ENCODE results near the gene SYNJ2.

The SYNJ2 gene

GRCh38 chr6:158000530-158001307, 19.1 kb downstream of the SYNJ2 start:
- peak overlapping the region; percentile 67 for H3K18ac ChIP-seq (ENCODE audit: low read length)
- WGBS, 2 donors (ENCODE audit: extremely low coverage in 2 of 2, insufficient read length in 2 of 2, insufficient replicate concordance in 1 of 2), result no CpG with 5 or more reads among the region's 17 CpGs
- no peak overlapping the region for H3K9ac ChIP-seq (ENCODE audit: low read depth, low read length, poor library complexity)
- H3K4ac ChIP-seq (ENCODE audit: low read length), result no peak overlapping the region
- no peak overlapping the region for H3K4me3 ChIP-seq (ENCODE audit: low read length in 2 of 2)
- H2AK5ac ChIP-seq (ENCODE audit: low read depth, low read length), result no peak overlapping the region
- H2BK12ac ChIP-seq (ENCODE audit: low read length), result no peak overlapping the region
- H3K4me2 ChIP-seq (ENCODE audit: insufficient read depth, low read length, poor library complexity, severe bottlenecking), result no peak overlapping the region
- H3K9me3 ChIP-seq (replicated peaks in 1 of 2; ENCODE audit: control insufficient read depth in 2 of 2, insufficient read depth in 1 of 2, low read depth in 1 of 2, low read length in 2 of 2), result peaks cover 2 to 4% of the 10 kb centered on the region in 2 donors
- no peaks in the 10 kb centered on the region for H3K36me3 ChIP-seq (replicated peaks in 1 of 2; ENCODE audit: control insufficient read depth in 2 of 2, insufficient read depth in 2 of 2, low read length in 2 of 2)
- no peak overlapping the region for H2AFZ ChIP-seq (ENCODE audit: low read length)
- H3K23ac ChIP-seq (ENCODE audit: low read depth, low read length, poor library complexity), result no peak overlapping the region
- DNase-seq (ENCODE audit: low spot score), result no peak
- no peaks in the 10 kb centered on the region for H3K27me3 ChIP-seq (ENCODE audit: control insufficient read depth in 3 of 3, insufficient read depth in 3 of 3, low read depth in 1 of 3, low read length in 3 of 3)
- no peak overlapping the region for H3K27ac ChIP-seq (replicated peaks; ENCODE audit: low read length)
- H3K14ac ChIP-seq (ENCODE audit: low read length), result no peak overlapping the region
- no peak overlapping the region for H2BK120ac ChIP-seq (ENCODE audit: low read depth, low read length)
- H4K8ac ChIP-seq (ENCODE audit: low read depth, low read length), result no peak overlapping the region
- no peak overlapping the region for H2BK5ac ChIP-seq (ENCODE audit: low read length)
- H3K4me1 ChIP-seq (ENCODE audit: control insufficient read depth in 2 of 2, insufficient read depth in 1 of 2, low read depth in 1 of 2, low read length in 2 of 2), result peaks cover 16 to 31% of the 10 kb centered on the region in 2 donors
- H3K79me1 ChIP-seq (ENCODE audit: low read depth, low read length), result no peaks in the 10 kb centered on the region
- no peak overlapping the region for H4K91ac ChIP-seq (ENCODE audit: low read depth, low read length, poor library complexity)
- no peak overlapping the region for H2BK15ac ChIP-seq (ENCODE audit: low read length)

- DNase-seq (ENCODE audit: low spot score), result no peak
- no CpG with 5 or more reads among the region's 6 CpGs for whole genome bisulfite sequencing, 2 donors (ENCODE audit: extremely low coverage in 2 of 2, insufficient read length in 2 of 2, insufficient replicate concordance in 1 of 2)
- no peak overlapping the region for H3K27ac ChIP-seq (replicated peaks; ENCODE audit: low read length)
Observed at GRCh38 chr6:158002249-158002950, 20.7 kb downstream of the SYNJ2 start.

GRCh38 chr6:158002951-158003853, 21.5 kb downstream of the SYNJ2 start:
- Histone ChIP-seq H2AK5ac (ENCODE audit: low read depth, low read length) (peak overlapping the region; percentile 9), H3K4me3 (ENCODE audit: low read length in 2 of 2) (peak overlapping the region in 1 of 2 donors; percentile 4), H3K27me3 (ENCODE audit: control insufficient read depth in 3 of 3, insufficient read depth in 3 of 3, low read depth in 1 of 3, low read length in 3 of 3) (no peaks in the 10 kb centered on the region), H3K4me1 (ENCODE audit: control insufficient read depth in 2 of 2, insufficient read depth in 1 of 2, low read depth in 1 of 2, low read length in 2 of 2) (peaks cover 12 to 33% of the 10 kb centered on the region in 2 donors), H3K9ac (ENCODE audit: low read depth, low read length, poor library complexity) (no peak overlapping the region), H3K9me3 (replicated peaks in 1 of 2; ENCODE audit: control insufficient read depth in 2 of 2, insufficient read depth in 1 of 2, low read depth in 1 of 2, low read length in 2 of 2) (peaks cover 2 to 4% of the 10 kb centered on the region in 2 donors), H2BK5ac (ENCODE audit: low read length) (no peak overlapping the region), H3K27ac (replicated peaks; ENCODE audit: low read length) (peak overlapping the region; percentile 8), H2BK12ac (ENCODE audit: low read length) (no peak overlapping the region), H4K91ac (ENCODE audit: low read depth, low read length, poor library complexity) (no peak overlapping the region), H2BK15ac (ENCODE audit: low read length) (no peak overlapping the region), H3K18ac (ENCODE audit: low read length) (peak overlapping the region; percentile 67), H3K36me3 (replicated peaks in 1 of 2; ENCODE audit: control insufficient read depth in 2 of 2, insufficient read depth in 2 of 2, low read length in 2 of 2) (no peaks in the 10 kb centered on the region), H3K23ac (ENCODE audit: low read depth, low read length, poor library complexity) (no peak overlapping the region), H4K8ac (ENCODE audit: low read depth, low read length) (no peak overlapping the region), H3K4ac (ENCODE audit: low read length) (no peak overlapping the region), H2BK120ac (ENCODE audit: low read depth, low read length) (no peak overlapping the region), H3K4me2 (ENCODE audit: insufficient read depth, low read length, poor library complexity, severe bottlenecking) (no peak overlapping the region), H2AFZ (ENCODE audit: low read length) (peak overlapping the region; percentile 56), H3K14ac (ENCODE audit: low read length) (no peak overlapping the region), H3K79me1 (ENCODE audit: low read depth, low read length) (no peaks in the 10 kb centered on the region)
- no peak for DNase-seq (ENCODE audit: low spot score)
- WGBS, 2 donors (ENCODE audit: extremely low coverage in 2 of 2, insufficient read length in 2 of 2, insufficient replicate concordance in 1 of 2), result no CpG with 5 or more reads among the region's 15 CpGs

More at GRCh38 chr6:158002249-158002950, 20.7 kb downstream of the SYNJ2 start:
- Histone ChIP-seq H3K23ac (ENCODE audit: low read depth, low read length, poor library complexity) (no peak overlapping the region), H3K9me3 (replicated peaks in 1 of 2; ENCODE audit: control insufficient read depth in 2 of 2, insufficient read depth in 1 of 2, low read depth in 1 of 2, low read length in 2 of 2) (peaks cover 2 to 4% of the 10 kb centered on the region in 2 donors), H2BK5ac (ENCODE audit: low read length) (no peak overlapping the region), H4K91ac (ENCODE audit: low read depth, low read length, poor library complexity) (no peak overlapping the region), H3K4me2 (ENCODE audit: insufficient read depth, low read length, poor library complexity, severe bottlenecking) (no peak overlapping the region), H3K14ac (ENCODE audit: low read length) (no peak overlapping the region), H3K79me1 (ENCODE audit: low read depth, low read length) (no peaks in the 10 kb centered on the region), H2BK120ac (ENCODE audit: low read depth, low read length) (no peak overlapping the region), H2AFZ (ENCODE audit: low read length) (peak overlapping the region; percentile 41), H2BK15ac (ENCODE audit: low read length) (no peak overlapping the region), H3K9ac (ENCODE audit: low read depth, low read length, poor library complexity) (no peak overlapping the region), H3K4me1 (ENCODE audit: control insufficient read depth in 2 of 2, insufficient read depth in 1 of 2, low read depth in 1 of 2, low read length in 2 of 2) (peaks cover 13 to 33% of the 10 kb centered on the region in 2 donors), H2BK12ac (ENCODE audit: low read length) (no peak overlapping the region), H3K4me3 (ENCODE audit: low read length in 2 of 2) (no peak overlapping the region), H2AK5ac (ENCODE audit: low read depth, low read length) (peak overlapping the region; percentile 9), H4K8ac (ENCODE audit: low read depth, low read length) (no peak overlapping the region), H3K36me3 (replicated peaks in 1 of 2; ENCODE audit: control insufficient read depth in 2 of 2, insufficient read depth in 2 of 2, low read length in 2 of 2) (no peaks in the 10 kb centered on the region), H3K27me3 (ENCODE audit: control insufficient read depth in 3 of 3, insufficient read depth in 3 of 3, low read depth in 1 of 3, low read length in 3 of 3) (no peaks in the 10 kb centered on the region), H3K18ac (ENCODE audit: low read length) (peak overlapping the region; percentile 38), H3K4ac (ENCODE audit: low read length) (no peak overlapping the region)
